ENCODE results near the gene ZNF507.
A peak's percentile ranks its signal among the peaks of the same experiment; 100 is the strongest.

The ZNF507 gene

GRCh38 chr19:32345261-32346207, at the start of gene ZNF507:
Gene ZNF507 (plus strand): TSS chr19:32345610. CDS start chr19:32352831, 7,221 bp downstream.
- DNase-seq = peak; percentile 78

GRCh38 chr19:32296694-32297093, 48.7 kb upstream of the ZNF507 start:
- no peak for DNase-seq

DNA sequence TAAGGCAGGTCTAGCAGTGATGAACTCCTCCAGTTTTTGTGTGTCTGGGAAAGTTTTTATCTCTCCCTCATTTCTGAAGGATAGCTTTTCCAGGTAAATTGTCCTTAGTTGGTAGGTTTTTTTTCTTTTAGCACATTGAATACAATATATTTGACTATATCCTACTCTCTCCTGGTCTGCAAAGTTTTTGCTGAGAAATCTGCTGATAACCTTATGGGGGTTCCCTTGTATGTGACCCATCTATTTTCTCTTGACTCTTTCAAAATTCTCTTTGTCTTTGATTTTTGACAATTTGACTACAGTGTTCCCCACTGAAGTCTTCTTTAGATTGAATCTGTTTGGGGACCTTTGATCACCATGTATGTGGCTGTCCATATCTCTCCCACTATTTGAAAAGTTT, 42.6 kb upstream of the ZNF507 start:
- DNase-seq = no peak

DNA sequence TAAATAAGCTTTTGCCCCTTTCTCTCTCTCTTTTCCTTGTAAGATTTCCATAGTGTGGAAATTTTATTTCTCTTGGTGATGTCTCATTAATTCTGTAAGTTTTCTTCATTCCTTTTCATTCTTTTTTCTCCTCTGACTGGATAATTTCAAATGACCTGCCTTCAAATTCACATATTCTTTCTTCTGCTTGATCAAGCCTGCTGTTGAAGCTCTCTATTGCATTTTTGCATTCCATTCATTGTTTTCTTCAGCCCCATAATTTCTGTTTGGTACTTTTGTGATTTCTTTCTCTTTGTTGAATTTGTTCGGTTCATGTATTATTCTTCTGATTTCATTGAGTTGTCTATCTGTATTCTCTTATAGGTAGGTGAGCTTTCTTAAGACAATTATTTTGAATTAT, 42.2 kb upstream of the ZNF507 start:
- DNase-seq = no peak

GRCh38 chr19:32307591-32307990, 37.8 kb upstream of the ZNF507 start:
- no peak for DNase-seq

DNA sequence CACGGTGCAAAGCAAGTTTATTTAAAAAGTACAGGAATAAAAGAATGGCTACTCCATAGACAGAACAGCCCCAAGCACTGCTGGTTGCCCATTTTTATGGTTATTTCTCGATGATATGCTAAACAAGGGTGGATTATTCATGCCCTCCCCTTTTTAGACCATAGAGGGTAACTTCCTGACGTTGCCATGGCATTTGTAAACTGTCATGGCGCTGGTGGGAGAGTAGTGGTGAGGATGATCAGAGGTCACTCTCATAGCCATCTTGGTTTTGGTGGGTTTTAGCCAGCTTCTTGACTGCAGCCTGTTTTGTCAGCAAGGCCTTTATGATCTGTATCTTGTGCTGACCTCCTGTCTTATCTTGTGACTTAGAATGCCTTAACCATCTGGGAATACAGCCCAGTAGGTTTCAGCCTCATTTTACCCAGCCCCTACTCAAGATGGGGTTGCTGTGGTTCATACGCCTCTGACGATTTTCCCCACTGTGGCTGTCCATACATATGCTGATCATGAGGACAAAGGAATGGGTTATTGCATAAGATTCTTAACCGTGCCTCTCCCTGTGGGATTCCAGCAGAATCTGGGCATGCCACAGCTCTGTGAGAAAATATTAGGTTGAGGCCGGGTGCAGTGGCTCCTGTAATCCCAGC, 36.9 kb upstream of the ZNF507 start:
- DNase-seq = no peak

- DNase-seq = no peak
Measured at GRCh38 chr19:32309711-32310390, 35.6 kb upstream of the ZNF507 start.

GRCh38 chr19:32311371-32311770, 34.0 kb upstream of the ZNF507 start:
- DNase-seq = no peak

- DNase-seq = no peak
Measured at GRCh38 chr19:32313569-32314265, 31.7 kb upstream of the ZNF507 start.

DNA sequence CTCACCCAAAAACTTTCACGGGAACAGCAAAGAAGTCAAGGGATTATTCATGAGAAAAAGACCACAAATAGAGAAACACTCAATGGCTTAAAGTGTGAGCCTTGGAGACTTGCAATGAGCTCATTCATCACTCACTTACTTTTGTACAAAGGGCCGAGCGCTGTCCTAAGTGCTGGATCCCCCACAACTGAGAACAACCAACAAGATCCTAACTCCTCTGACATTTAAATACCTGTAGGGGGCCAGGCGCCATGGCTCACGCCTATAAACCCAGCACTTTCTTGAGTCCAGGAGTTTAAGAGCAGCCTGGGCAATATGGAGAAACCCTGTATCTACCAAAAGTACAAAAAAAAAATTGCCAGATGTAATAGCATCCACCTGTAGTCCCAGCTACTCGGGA, 29.4 kb upstream of the ZNF507 start:
- DNase-seq = no peak

DNA sequence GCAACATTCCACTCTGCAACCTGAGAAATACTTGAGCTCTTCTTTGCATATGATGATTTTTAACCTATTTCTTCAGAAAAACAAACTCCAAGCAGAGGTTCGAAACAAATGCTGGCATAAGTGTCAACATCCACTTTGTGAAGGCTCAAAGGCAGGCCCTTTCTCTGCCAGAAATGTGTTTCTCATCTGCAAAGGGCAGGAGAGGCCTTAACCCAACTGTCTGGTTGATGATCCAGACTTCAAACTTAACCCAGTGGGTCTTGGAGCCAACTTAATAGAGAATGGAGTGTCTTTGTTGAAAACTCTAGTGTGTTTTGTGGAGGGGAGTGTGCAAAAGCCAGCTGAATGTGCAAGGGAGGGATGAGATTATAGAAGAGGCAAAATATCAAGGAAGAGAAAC, 28.3 kb upstream of the ZNF507 start:
- DNase-seq = no peak

- DNase-seq = no peak
Measured at GRCh38 chr19:32318884-32319520, 26.4 kb upstream of the ZNF507 start.

GRCh38 chr19:32322541-32322940, 22.9 kb upstream of the ZNF507 start:
- DNase-seq = no peak

DNA sequence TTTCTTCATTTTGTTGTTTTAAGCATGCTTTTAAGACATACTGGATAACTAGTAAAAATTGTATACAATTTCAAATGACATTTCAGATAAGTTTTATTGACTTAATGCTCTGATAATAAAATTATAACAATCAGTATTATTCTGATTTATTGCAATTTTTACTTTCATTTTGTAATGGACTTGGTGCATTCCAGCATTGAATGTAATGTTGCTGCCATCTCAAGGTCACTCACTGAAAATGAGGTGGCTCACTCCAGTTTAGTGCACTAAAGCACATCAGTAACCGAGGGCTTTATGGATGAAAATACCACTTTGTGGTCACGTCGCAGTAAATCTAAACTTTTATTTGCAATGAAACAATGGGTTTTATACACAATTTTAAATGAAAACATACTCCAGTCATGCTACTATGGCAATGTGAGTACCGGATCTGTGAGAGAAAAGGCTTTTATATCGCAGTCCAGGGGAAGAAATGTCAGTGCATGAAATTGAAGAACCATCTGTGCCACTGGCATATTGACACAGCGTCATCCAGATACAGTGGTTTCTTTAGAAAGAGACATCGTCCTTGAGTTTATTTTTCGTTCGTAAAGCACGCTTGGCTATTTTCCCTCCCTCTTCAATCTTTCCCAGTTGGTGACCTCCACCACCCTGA, 20.7 kb upstream of the ZNF507 start:
- no peak for DNase-seq

DNA sequence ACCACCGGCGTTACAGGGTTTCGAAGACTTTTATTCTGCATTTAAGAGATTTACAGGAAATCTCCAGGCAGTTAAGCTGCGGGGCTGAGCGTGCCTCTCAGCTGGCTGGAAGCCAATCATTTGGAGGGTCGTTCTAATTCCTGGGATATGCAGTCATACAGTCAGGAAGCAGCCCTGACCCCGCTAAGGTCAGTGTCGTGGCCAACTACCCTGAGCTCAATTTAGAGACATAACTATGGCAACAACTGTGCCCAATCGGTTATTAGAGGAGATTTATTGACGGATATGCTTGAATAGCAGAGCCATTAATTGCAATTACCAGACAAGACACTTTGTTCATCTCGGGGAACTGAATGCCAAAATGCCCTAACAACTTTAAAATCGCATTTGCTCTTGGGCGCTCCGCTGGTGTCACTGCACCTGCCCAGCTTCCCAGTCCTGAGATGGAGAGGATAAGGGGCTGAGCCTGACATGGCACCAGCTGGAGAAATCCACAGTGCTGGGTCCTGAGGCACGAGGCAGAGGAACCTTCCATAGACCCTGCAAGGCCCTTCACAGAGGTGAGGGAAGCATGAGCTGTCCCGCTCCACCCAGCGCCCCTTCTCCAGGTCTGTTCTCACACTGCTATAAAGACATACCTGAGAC, 15.1 kb upstream of the ZNF507 start:
- no peak for DNase-seq

DNA sequence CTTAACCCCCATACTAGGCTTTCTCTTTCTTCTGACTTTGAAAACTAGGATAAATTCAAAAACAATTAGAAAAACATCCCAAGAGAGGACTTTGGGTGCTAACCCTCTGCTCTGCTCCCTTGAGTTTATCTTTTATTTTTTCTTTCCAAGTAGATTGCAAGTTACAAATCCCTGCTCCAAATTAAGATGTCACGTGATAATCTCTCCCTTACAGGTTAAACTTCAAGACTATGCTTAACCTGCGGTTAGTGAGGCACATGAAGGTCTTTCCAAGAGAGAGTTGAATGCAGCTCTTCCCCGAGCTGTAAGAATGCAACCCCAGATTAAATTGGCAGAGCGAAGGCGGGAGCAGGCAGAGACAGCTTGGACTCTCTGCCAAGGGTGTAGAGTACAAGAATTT, 12.2 kb upstream of the ZNF507 start:
- no peak for DNase-seq

DNA sequence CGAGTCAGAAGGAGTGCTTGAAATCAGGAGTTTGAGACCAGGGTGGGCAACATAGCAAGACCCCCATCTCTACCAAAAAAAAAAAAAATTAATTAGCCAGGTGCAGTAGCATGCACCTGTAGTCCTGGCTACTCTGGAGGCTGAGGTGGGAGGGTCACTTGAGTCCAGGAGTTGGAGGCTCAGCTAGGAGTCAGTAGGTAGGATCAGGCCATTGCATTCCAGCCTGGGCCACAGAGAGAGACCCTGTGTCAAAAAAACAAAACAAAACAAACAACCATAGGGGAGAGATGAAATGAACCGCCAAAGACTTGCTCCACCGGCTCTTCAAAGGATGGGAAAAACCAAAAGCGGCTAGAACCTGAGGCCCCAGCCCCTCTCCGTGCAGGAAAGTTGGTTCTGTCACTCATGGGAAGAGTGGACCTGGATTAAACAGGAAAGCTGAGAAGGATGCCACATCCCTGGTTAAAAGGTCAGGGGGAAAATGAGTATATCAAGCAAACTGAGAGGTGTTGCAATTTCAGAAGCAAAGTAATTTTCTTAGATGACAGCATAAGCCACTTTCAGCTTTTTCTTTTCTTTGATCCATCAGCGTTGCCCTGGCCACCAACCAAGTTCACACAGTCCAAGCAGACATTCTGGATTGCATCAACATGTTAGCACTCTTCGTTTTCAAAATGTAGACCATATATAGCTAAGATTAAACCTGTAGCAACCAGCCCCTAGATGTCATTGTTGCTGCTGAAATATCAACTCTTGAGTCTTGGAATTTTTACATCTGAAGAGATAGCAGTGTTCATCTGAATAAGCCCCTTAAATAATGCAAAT, 8.9 kb upstream of the ZNF507 start:
- DNase-seq = no peak

DNA sequence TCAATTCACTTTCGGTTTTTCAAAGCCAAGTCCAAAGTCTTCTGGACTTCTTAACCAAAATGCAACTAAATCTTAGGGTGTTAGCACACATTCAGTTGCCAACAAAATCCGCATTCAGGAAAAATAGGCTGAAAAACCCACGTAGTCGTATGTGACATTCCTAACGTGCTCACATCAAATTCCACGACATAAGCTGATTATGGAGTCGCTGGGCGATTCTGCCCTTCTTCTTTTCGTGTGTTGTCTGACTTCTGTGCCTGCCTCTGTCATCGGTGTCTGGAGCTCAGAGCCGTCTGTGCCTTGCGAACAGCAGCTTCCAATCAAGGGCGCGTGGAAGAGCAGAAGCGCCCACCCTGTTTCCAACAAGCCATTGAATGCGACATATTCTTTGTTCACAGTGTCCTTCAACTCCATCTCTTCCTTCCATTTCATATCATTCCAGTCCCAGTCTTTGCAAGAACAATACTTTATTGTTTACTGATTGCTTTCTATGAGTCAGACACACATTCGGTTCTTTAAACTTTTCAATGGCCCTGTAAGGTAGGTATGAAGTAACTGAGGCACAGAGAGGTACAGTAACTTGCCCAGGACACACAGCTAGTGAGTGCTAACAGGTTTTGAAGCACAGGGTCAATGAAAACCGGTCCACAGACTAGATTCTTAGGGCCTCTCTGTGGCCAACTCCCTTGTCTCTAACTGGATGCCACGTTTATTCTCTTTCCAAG, 8.2 kb upstream of the ZNF507 start:
- no peak for DNase-seq

DNA sequence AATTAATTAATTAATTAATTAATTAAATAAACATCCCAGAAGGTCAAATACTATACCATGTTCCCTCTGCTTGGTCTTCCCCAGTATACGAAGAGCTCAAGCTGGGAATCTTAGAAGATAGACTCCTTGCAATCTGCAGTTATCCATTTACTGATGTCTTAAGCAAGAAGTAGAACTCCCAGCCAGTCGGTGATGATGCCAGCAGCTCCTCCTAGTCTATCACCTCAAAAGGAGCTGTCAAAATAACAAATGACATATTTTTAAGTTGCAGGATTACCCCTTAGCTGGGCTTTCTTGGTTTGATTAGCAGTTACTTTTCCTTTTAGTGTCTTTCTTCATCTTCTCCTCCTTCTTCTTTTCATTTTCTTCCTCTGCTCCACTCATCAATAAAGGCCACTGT, 6.0 kb upstream of the ZNF507 start:
- no peak for DNase-seq

Data from NCI-H774 (cell line).